Measurements from ENCODE around the gene TNS3. TPM values are rescaled to one million over a fixed set of nuclear protein-coding genes. Genes with fewer than 3 reads are reported as not detected.
A peak's percentile ranks its signal among the peaks of the same experiment; 100 is the strongest.

TNS3 gene
- polyA plus RNA-seq, 3 donors = 5.2 to 30.3 (median 7.9) TPM

GRCh38 chr7:47471831-47472230 is 110.1 kb downstream of the TNS3 start:
- no peak for DNase-seq
- Histone ChIP-seq H3K4me3 (replicated peaks in 1 of 3; ENCODE audit: low read depth in 2 of 3, low read length in 3 of 3) (no peak overlapping the region), H3K79me2 (ENCODE audit: insufficient read depth, low read length) (peaks cover 31% of the 10 kb centered on the region), H4K20me1 (ENCODE audit: insufficient read depth, low read length) (peaks cover 70% of the 10 kb centered on the region), H3K27me3 (ENCODE audit: control insufficient read depth in 2 of 2, insufficient read depth in 2 of 2, low read length in 2 of 2) (no peaks in the 10 kb centered on the region), H3K4me1 (ENCODE audit: control insufficient read depth in 1 of 2, insufficient read depth in 2 of 2, low read length in 2 of 2) (peaks cover 30 to 31% of the 10 kb centered on the region in 2 donors), H3K9ac (ENCODE audit: insufficient read depth, low read length, poor library complexity, severe bottlenecking) (no peak overlapping the region), H3K4me2 (replicated peaks; ENCODE audit: extremely low read depth, low read length, poor library complexity, severe bottlenecking) (no peak overlapping the region), H2AFZ (ENCODE audit: insufficient read depth, low read depth, low read length, poor library complexity, severe bottlenecking) (no peak overlapping the region), H3K36me3 (replicated peaks in 1 of 2; ENCODE audit: control insufficient read depth in 1 of 2, insufficient read depth in 2 of 2, low read length in 2 of 2) (peaks cover 18 to 45% of the 10 kb centered on the region in 2 donors), H3K27ac (ENCODE audit: low read depth in 1 of 2, low read length in 2 of 2) (peak overlapping the region in 1 of 2 donors; percentile 86), H3K9me3 (replicated peaks in 1 of 2; ENCODE audit: control insufficient read depth in 1 of 2, insufficient read depth in 1 of 2, low read length in 2 of 2) (no peaks in the 10 kb centered on the region)
- H3K36me3 Mint-ChIP-seq = peaks cover 40 to 44% of the 10 kb centered on the region in 2 donors
- H3K9me3 Mint-ChIP-seq = no peaks in the 10 kb centered on the region
- peak overlapping the region in 4 of 7 donors; percentile 11 to 74 (median 35) for H3K27ac Mint-ChIP-seq
- 88% methylated on average over 3 of the region's 3 CpGs for WGBS (ENCODE audit: insufficient coverage)
- no peak for TF ChIP-seq CTCF (IDR thresholded peaks at IDR 0.05)
- peaks cover 14% of the 10 kb centered on the region for H3K4me1 Mint-ChIP-seq
- intact Hi-C loops (cut with micrococcal nuclease) = loop anchor here (10.0 kb wide), 1 partner anchor 193 kb away; no protein-coding TSS in a partner anchor
- H3K27me3 Mint-ChIP-seq (ENCODE audit: low read depth in 3 of 3) = no peaks in the 10 kb centered on the region
- no peak overlapping the region for H3K4me3 Mint-ChIP-seq

- H3K4me1 Mint-ChIP-seq = peaks cover 11% of the 10 kb centered on the region
- no peak overlapping the region for H2AFZ ChIP-seq (ENCODE audit: insufficient read depth, low read depth, low read length, poor library complexity, severe bottlenecking)
- H3K36me3 Mint-ChIP-seq = peaks cover 40 to 45% of the 10 kb centered on the region in 2 donors
- peaks cover 17 to 50% of the 10 kb centered on the region in 2 donors for H3K36me3 ChIP-seq (replicated peaks in 1 of 2; ENCODE audit: control insufficient read depth in 1 of 2, insufficient read depth in 2 of 2, low read length in 2 of 2)
- H3K4me1 ChIP-seq (ENCODE audit: control insufficient read depth in 1 of 2, insufficient read depth in 2 of 2, low read length in 2 of 2) = peaks cover 25 to 26% of the 10 kb centered on the region in 2 donors
- no peak for DNase-seq
- H3K79me2 ChIP-seq (ENCODE audit: insufficient read depth, low read length) = peaks cover 26% of the 10 kb centered on the region
- no peaks in the 10 kb centered on the region for H3K27me3 ChIP-seq (ENCODE audit: control insufficient read depth in 2 of 2, insufficient read depth in 2 of 2, low read length in 2 of 2)
- no peak overlapping the region for H3K4me3 ChIP-seq (replicated peaks in 1 of 3; ENCODE audit: low read depth in 2 of 3, low read length in 3 of 3)
- intact Hi-C loops (cut with micrococcal nuclease) = loop anchor here (10.0 kb wide), 1 partner anchor 193 kb away; no protein-coding TSS in a partner anchor
- H3K27ac ChIP-seq (ENCODE audit: low read depth in 1 of 2, low read length in 2 of 2) = no peak overlapping the region
- H3K4me2 ChIP-seq (replicated peaks; ENCODE audit: extremely low read depth, low read length, poor library complexity, severe bottlenecking) = no peak overlapping the region
- no peak overlapping the region for H3K9ac ChIP-seq (ENCODE audit: insufficient read depth, low read length, poor library complexity, severe bottlenecking)
- no peaks in the 10 kb centered on the region for H3K27me3 Mint-ChIP-seq (ENCODE audit: low read depth in 3 of 3)
- H3K27ac Mint-ChIP-seq = peak overlapping the region in 3 of 7 donors; percentile 11 to 58 (median 31)
- no peaks in the 10 kb centered on the region for H3K9me3 ChIP-seq (replicated peaks in 1 of 2; ENCODE audit: control insufficient read depth in 1 of 2, insufficient read depth in 1 of 2, low read length in 2 of 2)
- TF ChIP-seq CTCF (IDR thresholded peaks at IDR 0.05) = no peak
- peaks cover 69% of the 10 kb centered on the region for H4K20me1 ChIP-seq (ENCODE audit: insufficient read depth, low read length)
- WGBS (ENCODE audit: insufficient coverage) = 98% methylated on average over 6 of the region's 9 CpGs
- H3K9me3 Mint-ChIP-seq = no peaks in the 10 kb centered on the region
- H3K4me3 Mint-ChIP-seq = no peak overlapping the region
These were observed 110.6 kb downstream of the TNS3 start for GRCh38 chr7:47471358-47471703.

All from CD14-positive monocyte (primary cell).